Astrocyte of the cerebellum (primary cell): Measurements from ENCODE around the gene EXOC6B.

Experiments used
- DNase-seq: peaks from one replicate; pipeline ENCODE4 v3.0.0-alpha.2; 2011; ENCODE audit warnings: low read depth
- H3K4me3 ChIP-seq: 2 replicates; pipeline ENCODE4 v1.5.1; 2011; ENCODE audit warnings: mild to moderate bottlenecking, low read depth, low read length, moderate library complexity
- in situ Hi-C: cut with HindIII; loops from 2 replicates; pipeline ENCODE4 v1.10.0; 2017; ENCODE audit warnings: low sequenced_read_pairs
- TF ChIP-seq, protein P1 (sequence below): IDR thresholded peaks from 2 replicates; pipeline ENCODE4 v1.5.1; 2012; ENCODE audit warnings: low read length, low read depth, moderate library complexity, mild to moderate bottlenecking; ENCODE audit errors: missing control alignments

The EXOC6B gene

GRCh38 chr2:72689579-72690195, 136.1 kb downstream of the EXOC6B start:
- no peak for DNase-seq
- TF ChIP-seq, protein P1, sequence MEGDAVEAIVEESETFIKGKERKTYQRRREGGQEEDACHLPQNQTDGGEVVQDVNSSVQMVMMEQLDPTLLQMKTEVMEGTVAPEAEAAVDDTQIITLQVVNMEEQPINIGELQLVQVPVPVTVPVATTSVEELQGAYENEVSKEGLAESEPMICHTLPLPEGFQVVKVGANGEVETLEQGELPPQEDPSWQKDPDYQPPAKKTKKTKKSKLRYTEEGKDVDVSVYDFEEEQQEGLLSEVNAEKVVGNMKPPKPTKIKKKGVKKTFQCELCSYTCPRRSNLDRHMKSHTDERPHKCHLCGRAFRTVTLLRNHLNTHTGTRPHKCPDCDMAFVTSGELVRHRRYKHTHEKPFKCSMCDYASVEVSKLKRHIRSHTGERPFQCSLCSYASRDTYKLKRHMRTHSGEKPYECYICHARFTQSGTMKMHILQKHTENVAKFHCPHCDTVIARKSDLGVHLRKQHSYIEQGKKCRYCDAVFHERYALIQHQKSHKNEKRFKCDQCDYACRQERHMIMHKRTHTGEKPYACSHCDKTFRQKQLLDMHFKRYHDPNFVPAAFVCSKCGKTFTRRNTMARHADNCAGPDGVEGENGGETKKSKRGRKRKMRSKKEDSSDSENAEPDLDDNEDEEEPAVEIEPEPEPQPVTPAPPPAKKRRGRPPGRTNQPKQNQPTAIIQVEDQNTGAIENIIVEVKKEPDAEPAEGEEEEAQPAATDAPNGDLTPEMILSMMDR: no peak
- in situ Hi-C loops: no loop called here
- no peak overlapping the region for H3K4me3 ChIP-seq

DNA sequence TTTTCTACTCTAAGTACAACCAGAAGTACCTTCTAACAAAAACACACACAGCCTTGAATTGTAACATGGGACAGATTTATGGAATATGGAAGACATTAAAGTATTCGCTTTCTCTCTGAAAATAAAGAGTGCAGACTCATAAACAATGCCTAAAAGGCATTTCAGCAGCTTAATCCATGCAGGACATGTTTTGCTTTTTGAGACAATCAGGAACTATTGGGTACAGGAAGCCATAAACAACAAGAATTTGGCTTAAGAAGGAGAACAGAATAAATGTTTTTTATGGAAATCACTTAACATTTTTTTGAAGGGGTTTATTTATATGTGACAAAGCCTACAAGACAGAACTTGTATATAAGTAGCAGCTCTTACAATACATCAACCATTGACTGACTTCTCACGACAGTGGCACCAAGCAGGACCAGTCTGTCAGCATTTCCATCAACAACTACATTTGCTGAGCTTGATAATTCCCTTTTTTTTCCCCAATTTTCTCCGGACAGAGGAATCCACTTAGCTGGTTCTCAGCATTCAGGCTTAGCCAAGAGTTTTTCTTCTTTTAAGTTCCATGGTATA, 140.1 kb downstream of the EXOC6B start:
- in situ Hi-C loops: no loop called here
- TF ChIP-seq, protein P1: no peak
- H3K4me3 ChIP-seq: no peak overlapping the region
- no peak for DNase-seq

DNA sequence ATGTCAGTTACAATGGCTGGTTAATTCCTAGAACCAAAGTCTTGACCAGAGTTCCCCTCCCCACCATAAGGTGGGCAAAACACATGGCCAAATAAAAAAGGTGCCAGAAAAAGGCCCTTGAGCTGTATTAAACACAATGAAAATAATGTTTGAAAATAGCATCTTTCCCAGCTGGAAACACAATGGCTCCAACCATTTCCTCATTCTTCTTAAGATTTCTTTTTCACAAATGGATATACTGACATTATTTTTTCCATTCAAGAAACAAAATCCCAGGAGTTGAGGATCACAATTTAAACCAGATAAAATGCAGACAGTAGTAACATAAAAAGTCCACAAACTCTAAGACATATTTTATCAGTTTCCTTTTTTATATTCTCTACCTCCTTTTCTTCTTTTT, 143.8 kb downstream of the EXOC6B start:
- H3K4me3 ChIP-seq: no peak overlapping the region
- DNase-seq: no peak
- in situ Hi-C loops: no loop called here
- TF ChIP-seq, protein P1: no peak

DNA sequence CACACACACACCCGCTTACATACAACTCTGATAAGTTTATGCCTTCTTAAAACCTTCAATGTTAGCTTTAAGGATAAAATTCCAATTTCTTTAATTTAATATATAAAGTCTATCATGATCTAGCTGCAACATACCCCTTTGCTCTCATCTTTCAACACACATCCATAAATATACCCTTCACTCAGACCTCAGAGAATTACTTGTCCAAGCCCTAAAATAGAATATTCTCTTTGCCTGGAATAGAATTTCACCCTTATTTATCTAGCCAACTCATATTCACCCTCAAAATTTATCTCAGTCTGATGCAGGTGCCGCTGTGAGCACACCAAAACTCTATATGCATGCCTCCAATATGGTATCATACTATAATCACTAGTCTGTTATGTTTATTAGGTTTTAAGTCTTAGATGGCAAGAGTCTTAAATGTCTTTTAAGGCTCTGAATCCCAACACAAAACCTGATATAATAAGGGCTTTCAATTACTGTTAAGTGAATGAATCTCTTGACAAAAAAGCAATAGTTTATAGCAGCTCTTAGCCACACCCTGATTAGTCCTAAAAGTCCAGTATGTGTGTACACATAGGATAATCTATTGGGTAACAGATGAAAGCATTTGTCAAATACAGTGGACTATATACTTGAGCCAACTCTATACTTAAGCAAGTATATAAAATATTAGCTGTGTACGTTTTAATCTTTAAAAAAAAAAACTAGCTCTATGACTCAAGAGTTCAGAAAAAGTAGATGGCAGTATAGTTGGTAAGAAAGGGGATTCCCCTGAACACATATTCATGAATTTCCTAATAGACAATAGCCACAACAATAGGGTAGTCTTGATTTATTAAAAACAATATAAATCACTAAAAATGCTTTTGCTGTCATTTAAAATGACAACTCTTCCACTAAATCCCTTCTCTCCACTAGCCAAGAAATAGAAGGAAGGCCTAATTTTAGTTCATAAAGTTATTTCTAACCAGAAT, 144.5 kb downstream of the EXOC6B start:
- DNase-seq: no peak
- in situ Hi-C loops: no loop called here

GRCh38 chr2:72678024-72678423, 147.8 kb downstream of the EXOC6B start:
- in situ Hi-C loops: no loop called here
- TF ChIP-seq, protein P1: no peak
- no peak for DNase-seq
- H3K4me3 ChIP-seq: no peak overlapping the region

More for the DNA sequence above, 144.5 kb downstream of the EXOC6B start:
- H3K4me3 ChIP-seq: no peak overlapping the region
- TF ChIP-seq, protein P1: no peak

DNA sequence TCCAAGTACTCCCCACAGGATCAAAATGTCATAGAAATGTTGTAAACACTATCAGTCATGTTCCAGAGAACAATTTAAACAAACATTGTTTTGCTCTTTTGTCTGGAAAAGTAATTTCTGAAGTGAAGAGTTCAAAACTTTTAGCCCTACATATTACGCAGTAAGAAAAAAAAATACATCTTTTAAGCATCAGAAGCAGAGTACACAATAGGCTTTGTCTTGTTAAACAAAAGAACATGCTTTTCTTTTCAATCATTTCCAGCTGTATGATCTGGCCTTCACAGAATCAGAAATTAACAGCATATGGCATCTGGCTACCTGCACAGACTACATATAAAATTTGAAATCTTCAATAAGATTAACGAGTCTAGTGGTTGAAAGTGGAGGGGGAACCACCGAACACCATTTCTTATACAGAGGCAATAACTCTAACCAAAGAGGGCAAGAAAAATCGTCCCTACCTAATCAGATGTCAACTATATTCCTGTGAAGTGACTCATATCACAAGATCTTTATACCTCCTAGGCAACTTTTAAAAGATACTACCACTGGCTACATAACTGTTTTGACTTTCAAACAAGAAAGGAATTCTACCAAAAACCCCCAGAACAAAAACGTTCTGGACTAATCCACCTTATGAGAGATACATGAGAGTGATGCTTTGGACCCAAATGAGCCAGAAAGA, 149.3 kb downstream of the EXOC6B start:
- in situ Hi-C loops: no loop called here
- no peak for DNase-seq
- TF ChIP-seq, protein P1: no peak
- H3K4me3 ChIP-seq: no peak overlapping the region
